HuH-7.5 (cell line): ENCODE measurements around the gene NAALADL2.
"Not testable (repeated sequence)": the region's sequence is repeated elsewhere in the genome, so short reads cannot be mapped to it uniquely, and the experiment has no call there.

Experiments
- DNase-seq: peaks from one replicate; pipeline ENCODE4 v3.0.0; 2011; ENCODE audit warnings: low spot score

Gene NAALADL2

DNA sequence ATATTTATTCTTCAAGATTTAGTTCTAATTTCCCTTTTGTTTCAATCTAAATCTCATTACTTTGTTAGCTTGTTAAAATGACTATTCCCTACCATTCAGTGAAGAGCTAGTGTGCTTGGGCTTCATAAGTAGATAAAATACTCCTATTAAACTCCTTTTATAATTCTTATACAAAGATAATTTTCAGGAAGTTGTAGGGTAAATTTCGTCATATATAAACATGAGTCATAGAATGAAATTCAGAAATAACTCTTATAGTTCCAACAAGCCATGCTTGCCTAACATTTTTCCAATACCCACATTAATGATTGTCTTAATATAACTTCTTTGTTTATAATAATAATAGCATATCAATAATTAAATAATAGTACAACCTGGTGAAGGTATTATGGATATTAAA lies 407.3 kb downstream of the NAALADL2 start:
- no peak for DNase-seq

GRCh38 chr3:175267121-175267531 lies 408.0 kb downstream of the NAALADL2 start:
- no peak for DNase-seq

DNA sequence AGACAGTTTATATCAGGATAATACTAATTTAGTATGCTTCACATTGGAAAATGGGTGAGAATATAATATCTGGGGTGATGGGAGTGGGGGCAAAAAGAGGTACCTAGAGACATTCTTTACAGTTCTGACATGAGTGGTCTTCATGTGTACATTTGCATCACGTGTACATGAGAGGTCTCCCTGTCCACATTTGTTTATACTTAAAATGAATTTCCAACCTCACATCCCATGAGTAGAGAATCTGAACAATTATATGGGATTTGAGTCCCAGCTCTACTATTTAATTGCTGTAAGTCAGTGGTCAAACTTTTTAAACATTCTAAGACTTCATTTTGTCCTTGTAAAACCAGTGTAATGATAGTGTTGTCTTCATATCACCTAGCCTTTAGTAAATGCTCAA lies 408.4 kb downstream of the NAALADL2 start:
- DNase-seq: no peak

- no peak for DNase-seq
Observed at GRCh38 chr3:175269394-175269793, 410.3 kb downstream of the NAALADL2 start.

- DNase-seq: no peak
Observed at GRCh38 chr3:175270198-175270837, 411.2 kb downstream of the NAALADL2 start.

DNA sequence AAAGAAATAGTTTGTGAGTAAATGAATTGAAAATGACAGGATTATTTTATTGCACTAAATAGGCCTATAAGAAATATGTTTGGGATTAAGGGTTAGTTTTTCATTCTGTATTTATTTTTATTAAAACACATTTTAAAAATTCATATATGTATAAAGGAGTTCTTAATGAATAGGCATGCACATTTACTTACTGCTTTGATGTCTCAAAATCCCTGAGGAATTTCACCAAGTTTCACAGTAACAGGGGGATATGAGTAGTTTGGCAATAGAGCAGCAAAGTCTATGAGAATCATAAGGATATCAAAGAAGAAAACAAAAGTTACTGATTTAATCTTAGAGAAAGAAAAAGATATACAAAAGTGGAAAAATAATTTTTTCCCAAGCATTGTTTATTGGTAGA lies 411.7 kb downstream of the NAALADL2 start:
- no peak for DNase-seq

DNA sequence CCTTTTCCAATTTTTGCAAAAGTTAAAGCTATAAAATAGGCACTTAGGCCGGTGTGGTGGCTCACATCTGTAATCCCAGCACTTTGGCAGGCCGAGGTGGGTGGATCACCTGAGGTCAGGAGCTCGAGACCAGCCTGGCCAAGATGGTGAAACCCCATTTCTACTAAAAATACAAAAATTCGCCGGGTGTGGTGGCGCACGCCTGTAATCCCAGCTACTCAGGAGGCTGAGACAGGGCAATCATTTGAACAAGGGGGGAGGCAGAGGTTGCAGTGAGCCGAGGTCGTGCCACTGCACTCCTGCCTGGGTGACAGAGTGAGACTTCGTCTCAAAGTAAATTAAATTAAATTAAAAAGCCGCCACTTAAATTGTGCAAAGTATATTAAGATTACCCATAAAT lies 412.3 kb downstream of the NAALADL2 start:
- DNase-seq: not testable (repeated sequence)

- DNase-seq: no peak
Observed at GRCh38 chr3:175272392-175272791, 413.3 kb downstream of the NAALADL2 start.

DNA sequence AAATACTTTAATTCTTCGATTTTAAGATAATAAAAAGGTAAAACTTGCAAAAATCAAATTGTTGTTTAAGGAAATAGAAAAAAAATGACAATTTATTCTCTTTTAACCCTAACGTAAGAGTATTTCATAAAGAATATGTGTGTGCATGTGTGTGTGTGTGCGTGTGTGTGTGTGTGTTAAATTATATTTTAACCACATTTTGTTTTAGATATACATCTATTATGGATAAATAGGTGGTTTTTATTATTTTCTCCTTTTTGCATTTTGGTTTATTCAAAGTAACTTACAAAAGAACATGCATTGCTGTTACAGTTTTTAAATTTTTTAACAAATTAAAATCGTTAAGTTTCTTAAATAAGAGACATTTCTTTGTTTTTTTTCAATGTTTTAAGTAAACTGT lies 414.4 kb downstream of the NAALADL2 start:
- DNase-seq: no peak

DNA sequence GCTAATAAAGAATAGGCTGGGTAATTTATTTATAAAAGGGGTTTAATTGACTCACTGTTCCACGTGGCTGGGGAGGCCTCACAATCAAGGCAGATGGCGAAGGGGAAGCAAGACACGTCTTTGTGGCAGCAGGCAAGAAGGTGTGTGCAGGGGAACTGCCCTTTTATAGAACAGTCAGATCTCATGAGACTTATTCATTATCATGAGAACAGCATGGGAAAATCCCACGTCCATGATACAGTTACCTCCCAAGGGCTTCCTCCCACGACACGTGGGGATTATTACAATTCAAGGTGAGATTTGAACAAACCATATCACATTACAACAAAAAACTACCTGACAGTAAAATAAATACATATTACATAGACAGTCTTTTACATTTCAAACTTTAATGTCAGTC lies 414.9 kb downstream of the NAALADL2 start:
- DNase-seq: no peak

- no peak for DNase-seq
Observed at GRCh38 chr3:175274474-175275218, 415.5 kb downstream of the NAALADL2 start.

DNA sequence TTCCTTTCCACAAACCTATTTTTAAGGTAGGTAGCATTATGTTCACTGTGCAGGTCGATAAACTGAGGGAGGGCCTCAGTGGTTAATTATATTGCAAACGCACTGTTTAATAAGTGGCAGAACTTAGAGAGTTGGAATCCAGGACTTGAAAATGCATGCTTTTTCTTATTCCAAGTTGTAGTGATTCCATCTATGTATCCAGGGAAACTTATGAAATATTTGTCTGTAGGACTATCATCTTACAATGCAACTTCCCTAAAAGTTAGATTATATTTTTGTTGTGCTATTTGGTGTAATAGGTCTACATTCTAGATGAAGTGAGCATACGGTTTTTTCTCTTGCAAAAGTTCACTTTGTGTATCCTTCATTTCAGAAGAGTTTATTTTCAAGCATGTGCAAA lies 419.5 kb downstream of the NAALADL2 start:
- DNase-seq: no peak

GRCh38 chr3:175279457-175279856 lies 420.3 kb downstream of the NAALADL2 start:
- no peak for DNase-seq

DNA sequence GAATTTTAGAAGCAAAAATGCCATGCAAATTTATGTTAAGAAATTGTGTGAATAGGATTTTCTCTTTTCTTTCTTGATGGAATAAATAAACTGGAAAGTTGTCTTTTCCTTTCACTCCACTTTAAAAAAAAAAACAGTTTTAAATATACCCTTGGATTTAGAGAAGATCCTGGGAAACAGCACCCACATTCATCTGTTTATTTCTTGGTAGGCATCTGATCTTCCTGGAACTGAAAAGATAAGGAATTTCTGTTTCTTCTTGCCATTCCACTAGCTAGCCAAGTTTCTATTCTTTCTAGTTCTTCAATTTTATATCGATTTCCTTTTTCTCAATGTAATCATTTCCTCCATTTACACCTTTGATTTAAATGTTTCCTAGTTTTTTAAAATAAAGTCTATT lies 420.8 kb downstream of the NAALADL2 start:
- DNase-seq: no peak

GRCh38 chr3:175287361-175287963 lies 428.3 kb downstream of the NAALADL2 start:
- no peak for DNase-seq

DNA sequence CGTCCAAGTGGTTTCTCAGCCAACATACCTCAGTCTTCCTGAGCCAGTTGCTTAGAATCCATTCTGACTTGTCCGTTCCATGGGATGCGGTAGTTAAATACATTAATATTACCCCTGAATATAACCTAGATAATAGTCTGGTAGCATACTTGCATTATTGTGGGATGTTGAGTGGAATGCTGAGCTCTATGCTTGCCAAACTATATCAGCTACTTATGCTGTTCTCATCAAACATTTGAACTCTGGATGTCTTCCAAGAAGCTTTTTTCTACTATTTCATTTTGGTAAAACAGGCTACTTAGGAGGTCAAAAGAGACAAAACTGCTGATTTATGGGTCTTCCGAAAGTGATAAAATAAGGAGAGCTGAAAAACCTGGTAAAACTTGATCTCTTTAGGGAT lies 429.5 kb downstream of the NAALADL2 start:
- no peak for DNase-seq

GRCh38 chr3:175294793-175295192 lies 435.7 kb downstream of the NAALADL2 start:
- DNase-seq: no peak

- DNase-seq: no peak
Observed at GRCh38 chr3:175295248-175296130, 436.4 kb downstream of the NAALADL2 start.

DNA sequence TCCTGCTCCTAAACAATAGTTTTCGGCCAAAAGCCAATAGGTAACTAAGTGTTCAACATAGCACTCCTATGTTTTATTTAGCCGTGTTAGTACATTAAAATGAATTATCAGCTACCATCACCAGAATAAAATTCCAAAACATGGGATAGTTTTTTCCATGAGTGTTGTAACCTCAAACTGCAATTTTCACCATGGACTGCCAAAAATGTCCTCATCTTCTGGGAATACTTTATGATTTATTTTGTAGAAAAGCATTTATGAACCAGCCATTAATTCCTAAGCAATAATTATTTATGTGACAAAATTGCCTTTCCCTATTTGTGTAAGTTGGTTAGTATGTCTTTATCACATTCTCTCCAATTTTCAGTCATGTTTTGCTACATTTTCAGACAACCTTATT lies 438.1 kb downstream of the NAALADL2 start:
- DNase-seq: no peak

DNA sequence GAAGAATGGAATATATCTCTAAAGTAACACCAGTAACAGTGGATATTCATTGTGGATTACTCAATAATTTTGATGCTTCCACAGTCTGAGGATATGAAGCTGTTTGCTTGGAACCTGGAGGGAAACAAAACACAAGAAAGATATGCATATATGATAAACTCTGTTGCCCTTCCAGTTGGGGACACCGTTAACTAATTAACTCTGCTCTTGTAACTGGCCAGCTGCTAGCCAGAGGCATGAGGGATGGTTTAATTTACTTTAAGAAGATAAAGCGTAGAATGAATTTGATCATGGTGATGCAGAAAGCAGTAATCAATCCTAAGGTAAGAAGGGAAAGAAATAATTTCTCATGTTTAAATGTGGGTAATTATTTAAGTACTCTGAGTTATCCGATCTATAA lies 442.6 kb downstream of the NAALADL2 start:
- DNase-seq: no peak

DNA sequence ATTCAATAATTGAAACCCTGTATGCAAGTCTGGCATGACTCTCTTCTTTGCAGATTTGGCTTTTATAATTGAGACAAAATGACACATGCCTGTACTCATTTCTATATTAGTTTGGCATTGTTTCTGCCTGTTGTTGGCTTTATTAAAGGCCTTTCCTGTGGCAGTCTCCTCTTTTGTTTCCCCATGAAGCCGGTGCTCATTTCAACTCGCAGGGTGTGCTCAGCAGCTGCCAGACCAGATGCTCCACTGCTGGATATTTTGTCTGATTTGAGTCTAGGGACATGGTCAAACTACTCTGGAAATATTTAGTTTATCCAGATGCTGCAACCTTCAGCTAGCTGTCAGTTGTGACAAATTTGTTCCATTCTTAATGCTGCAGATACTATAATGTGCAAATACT lies 445.3 kb downstream of the NAALADL2 start:
- no peak for DNase-seq

GRCh38 chr3:175307642-175308041 lies 448.5 kb downstream of the NAALADL2 start:
- no peak for DNase-seq
